ENCODE measurements around the gene TMEM143. TPM values are rescaled to one million over a fixed set of nuclear protein-coding genes. Genes with fewer than 3 reads are reported as not detected.

TMEM143 gene
- total and polyA plus RNA-seq, 2 of the 8 experiments (the other 6 are each of a cell fraction or from before 2014, with no cell fraction given) = 14.2 to 19.1 TPM

GRCh38 chr19:48290771-48291488 is 72.8 kb downstream of the TMEM143 start:
- Histone ChIP-seq H2AFZ (ENCODE audit: low read length) (no peak overlapping the region), H3K4ac (replicated peaks; ENCODE audit: insufficient read length, low read depth, low read length) (peak overlapping the region; percentile 96), H3K27ac (ENCODE audit: low read depth, low read length) (peak overlapping the region; percentile 33; the same call in 1 of the 2 replicates), H4K8ac (ENCODE audit: extremely low read depth, insufficient read depth, low read length) (peak overlapping the region; percentile 87; the same call in 1 of the 2 replicates), H3K9ac (replicated peaks in 1 of 4; ENCODE audit: extremely low read depth in 1 of 4, low read depth in 3 of 4, low read length in 3 of 4) (peak overlapping the region in 2 of 4 experiments; percentile 6 to 13; a peak in 2 of 7 replicates), H3K14ac (ENCODE audit: insufficient read length) (no peak overlapping the region), H3K36me3 (ENCODE audit: control insufficient read depth in 2 of 4, insufficient read depth in 4 of 4, low read length in 3 of 4) (peaks cover 8 to 17% (median 15%) of the 10 kb centered on the region in 4 experiments; a peak in 7 of 8 replicates), H3K4me3 (ENCODE audit: extremely low read depth in 1 of 4, insufficient read depth in 2 of 4, low read depth in 3 of 4, low read length in 4 of 4) (peak overlapping the region; percentile 28 to 61 (median 51); a peak in 7 of 8 replicates), H3K18ac (ENCODE audit: extremely low read depth, low read length) (peak overlapping the region; percentile 11), H3K79me1 (ENCODE audit: low read depth, low read length) (no peaks in the 10 kb centered on the region), H3K56ac (replicated peaks; ENCODE audit: insufficient read length, low read depth, low read length) (peak overlapping the region; percentile 98), H2BK12ac (ENCODE audit: low read depth, low read length) (peak overlapping the region; percentile 71; the same call in 1 of the 2 replicates), H3K23me2 (ENCODE audit: low read depth, low read length) (peaks cover 6% of the 10 kb centered on the region; the same call in 1 of the 2 replicates), H4K91ac (replicated peaks; ENCODE audit: insufficient read length, low read length) (peak overlapping the region; percentile 94), H2BK5ac (ENCODE audit: low read depth, low read length) (peak overlapping the region; percentile 95; the same call in 1 of the 2 replicates), H3K9me3 (ENCODE audit: insufficient read depth in 2 of 2, low read depth in 1 of 2, low read length in 1 of 2) (peaks cover 0 to 4% of the 10 kb centered on the region in 2 experiments; a peak in 1 of 4 replicates), H2BK20ac (ENCODE audit: low read length) (peak overlapping the region; percentile 80; the same call in 1 of the 2 replicates), H2BK120ac (replicated peaks; ENCODE audit: low read depth, low read length) (peak overlapping the region; percentile 97), H2BK15ac (ENCODE audit: low read length) (peak overlapping the region; percentile 6), H3K79me2 (ENCODE audit: control insufficient read depth in 1 of 2, insufficient read depth in 2 of 2, low read length in 2 of 2) (no peaks in the 10 kb centered on the region), H4K5ac (ENCODE audit: insufficient read length, low read depth, low read length) (peak overlapping the region; percentile 92), H4K20me1 (replicated peaks in 1 of 2; ENCODE audit: control insufficient read depth in 1 of 2, insufficient read depth in 2 of 2, low read length in 2 of 2) (no peaks in the 10 kb centered on the region), H2AK5ac (ENCODE audit: low read depth, low read length) (no peak overlapping the region; the same call in 1 of the 2 replicates), H3K4me1 (replicated peaks in 1 of 4; ENCODE audit: control insufficient read depth in 3 of 4, insufficient read depth in 4 of 4, low read length in 3 of 4) (peaks cover 0 to 12% (median 4%) of the 10 kb centered on the region in 4 experiments; a peak in 4 of 7 replicates), H3K27me3 (replicated peaks in 1 of 4; ENCODE audit: control insufficient read depth in 3 of 4, extremely low read depth in 1 of 4, insufficient read depth in 3 of 4, low read length in 3 of 4) (no peaks in the 10 kb centered on the region), H3K23ac (ENCODE audit: insufficient read length) (no peak overlapping the region), H3K4me2 (ENCODE audit: insufficient read depth in 1 of 2, low read depth in 2 of 2, low read length in 2 of 2) (peak overlapping the region; percentile 69 to 71)
- ChIA-PET POLR2A (ENCODE audit: partially characterized antibody) (interaction anchor here (0.9 to 2.9 kb wide), 9 partner anchors 11 to 120 kb away, joined by 3 to 35 read pairs (median 5); partner anchors contain the start of gene ZNF114), CTCF (ENCODE audit: partially characterized antibody) (interaction anchor here (0.7 to 12.4 kb wide), 14 partner anchors 12 to 139 kb away, joined by 3 to 212 read pairs (median 4); partner anchors contain the start of gene ZNF114)
- DNase-seq (ENCODE audit: low read depth in 1 of 2, low spot score in 2 of 2) (peak; percentile 81 to 95), FAIRE-seq (peak; percentile 24)
- WGBS, 2 experiments (ENCODE audit: extremely low coverage in 1 of 2, insufficient coverage in 1 of 2, insufficient read length in 1 of 2, insufficient replicate concordance in 2 of 2, low coverage in 1 of 2, low lambda C conversion rate in 2 of 2, missing lambda C conversion rate in 1 of 2) = 2% methylated on average over 45 of the region's 45 CpGs; no CpG with 5 or more reads in 1 of the 2 experiments
- no peak for TF ChIP-seq KDM4A (IDR thresholded peaks at IDR 0.05; ENCODE audit: low read depth, low read length, severe bottlenecking)
- peak; percentile 75 to 82 for TF ChIP-seq RAD21 (IDR thresholded peaks at IDR 0.05 in 1 of 2, conservative IDR thresholded peaks at IDR 0.05 in 1 of 2; ENCODE audit: low read depth in 2 of 2, low read length in 2 of 2)
- peak in 1 of 2 experiments; percentile 44; a peak in 1 of 3 replicates for TF ChIP-seq POLR2A (IDR thresholded peaks at IDR 0.05; ENCODE audit: control extremely low read depth in 1 of 2, low read depth in 2 of 2, low read length in 2 of 2)
- no peak for TF ChIP-seq SIX5 (IDR thresholded peaks at IDR 0.05; ENCODE audit: low read depth, low read length)
- TF ChIP-seq SP4 (IDR thresholded peaks at IDR 0.05; ENCODE audit: low read length) = peak; percentile 35; the same call in 1 of the 2 replicates
- TF ChIP-seq FOSL1 (IDR thresholded peaks at IDR 0.05; ENCODE audit: insufficient read depth, low read depth, low read length) = no peak
- 0 out of 4 replicates have a peak, but pooled peaks of 1 of the 2 experiments have one; percentile 5 for TF ChIP-seq HDAC2 (IDR thresholded peaks at IDR 0.05; ENCODE audit: borderline replicate concordance in 1 of 2, low read depth in 2 of 2, low read length in 2 of 2)
- TF ChIP-seq BRCA1 (IDR thresholded peaks at IDR 0.05; ENCODE audit: low read depth, low read length) = no peak
- TF ChIP-seq ASH2L (IDR thresholded peaks at IDR 0.05; ENCODE audit: low read length) = peak; percentile 15
- no peak for TF ChIP-seq NRF1 (IDR thresholded peaks at IDR 0.05; ENCODE audit: low read depth, low read length)
